OCI-LY1 (cell line): ENCODE data around the gene SASS6.

Source experiments
- H2AFZ ChIP-seq: fragments of 200-600 bp; sonication (generic), shearing (Covaris generic); 2 replicates; pipeline ENCODE4 v1.6.0; 2014; ENCODE audit warnings: antibody characterized with exemption, mild to moderate bottlenecking, low read length
- H3F3A ChIP-seq: fragments of 200-600 bp; sonication (generic), shearing (Covaris generic); 2 replicates; pipeline ENCODE4 v1.6.0; 2014; ENCODE audit warnings: mild to moderate bottlenecking, antibody characterized with exemption, low read length, moderate library complexity; ENCODE audit not compliant: insufficient read depth
- H3K27ac ChIP-seq: fragments of 200-600 bp; sonication (generic); 2 replicates; pipeline ENCODE4 v1.5.1; 2014; ENCODE audit warnings: low read length, mixed run types, mild to moderate bottlenecking, low read depth; ENCODE audit not compliant: poor library complexity, severe bottlenecking
- H3K27me3 ChIP-seq: fragments of 200-600 bp; sonication (generic); 2 replicates; pipeline ENCODE4 v1.6.0; 2014; ENCODE audit warnings: antibody characterized with exemption, mild to moderate bottlenecking, low read length, moderate library complexity; ENCODE audit not compliant: insufficient read depth
- H3K36me3 ChIP-seq: fragments of 200-600 bp; sonication (generic); 2 replicates; pipeline ENCODE4 v1.6.1; 2014; ENCODE audit warnings: mild to moderate bottlenecking, antibody characterized with exemption, low read length, moderate library complexity, mixed read lengths; ENCODE audit not compliant: insufficient read depth
- H3K4me1 ChIP-seq: fragments of 200-600 bp; sonication (generic); 2 replicates; pipeline ENCODE4 v1.5.1; 2014; ENCODE audit warnings: mild to moderate bottlenecking, low read length, moderate library complexity; ENCODE audit not compliant: insufficient read depth, severe bottlenecking
- H3K4me2 ChIP-seq: fragments of 200-600 bp; sonication (generic), shearing (Covaris generic); 2 replicates; pipeline ENCODE4 v1.6.1; 2014; ENCODE audit warnings: low read length
- H3K4me3 ChIP-seq: fragments of 200-600 bp; sonication (generic); 2 replicates; pipeline ENCODE4 v1.5.1; 2014; ENCODE audit warnings: low read length, low read depth, mild to moderate bottlenecking, mixed read lengths; ENCODE audit not compliant: poor library complexity, severe bottlenecking
- H3K79me2 ChIP-seq: fragments of 200-600 bp; shearing (Covaris generic); 2 replicates; pipeline ENCODE4 v1.6.1; 2016; ENCODE audit warnings: mixed run types, low read length, mixed read lengths; ENCODE audit not compliant: insufficient read depth
- H3K9ac ChIP-seq: fragments of 200-600 bp; sonication (generic), shearing (Covaris generic); 2 replicates; pipeline ENCODE4 v1.6.1; 2014; ENCODE audit warnings: mild to moderate bottlenecking, low read length, mixed read lengths
- H3K9me2 ChIP-seq: fragments of 200-600 bp; sonication (generic), shearing (Covaris generic); 2 replicates; pipeline ENCODE4 v1.6.1; 2014; ENCODE audit warnings: low read depth, mild to moderate bottlenecking, low read length, mixed read lengths
- H3K9me3 ChIP-seq: fragments of 200-600 bp; shearing (Covaris generic); 2 replicates; pipeline ENCODE4 v1.6.1; 2014; ENCODE audit warnings: low read length, mixed read lengths
- H4K20me1 ChIP-seq: fragments of 200-600 bp; sonication (generic), shearing (Covaris generic); 2 replicates; pipeline ENCODE4 v1.6.0; 2016; ENCODE audit warnings: mild to moderate bottlenecking, low read length; ENCODE audit not compliant: insufficient read depth
- EZH2 ChIP-seq: fragments of 200-600 bp; sonication (generic), shearing (Covaris generic); IDR thresholded peaks from 2 replicates; pipeline ENCODE4 v1.8.0; 2017; ENCODE audit warnings: borderline replicate concordance, mixed run types, mild to moderate bottlenecking, antibody characterized with exemption, low read length, moderate library complexity, mixed read lengths
- TF ChIP-seq, protein P1 (sequence below): fragments of 200-600 bp; sonication (generic), shearing (Covaris generic); IDR thresholded peaks from 2 replicates; pipeline ENCODE4 v1.5.1; 2017; ENCODE audit warnings: mild to moderate bottlenecking, antibody characterized with exemption, low read length, moderate library complexity, mixed read lengths

SASS6 gene

GRCh38 chr1:100127226-100127625 is 5.5 kb downstream of the SASS6 start:
- Histone ChIP-seq H3F3A (no peaks in the 10 kb centered on the region), H4K20me1 (no peaks in the 10 kb centered on the region), H3K27ac (no peak overlapping the region), H3K9me3 (no peaks in the 10 kb centered on the region), H3K9me2 (no peaks in the 10 kb centered on the region), H3K4me1 (peaks cover 25% of the 10 kb centered on the region), H3K36me3 (peaks cover 25% of the 10 kb centered on the region; the same call in 1 of the 2 replicates), H3K4me2 (no peak overlapping the region), H2AFZ (no peak overlapping the region), H3K4me3 (no peak overlapping the region), H3K79me2 (peaks cover 59% of the 10 kb centered on the region), H3K9ac (no peak overlapping the region), H3K27me3 (no peaks in the 10 kb centered on the region)
- TF ChIP-seq, protein P1, sequence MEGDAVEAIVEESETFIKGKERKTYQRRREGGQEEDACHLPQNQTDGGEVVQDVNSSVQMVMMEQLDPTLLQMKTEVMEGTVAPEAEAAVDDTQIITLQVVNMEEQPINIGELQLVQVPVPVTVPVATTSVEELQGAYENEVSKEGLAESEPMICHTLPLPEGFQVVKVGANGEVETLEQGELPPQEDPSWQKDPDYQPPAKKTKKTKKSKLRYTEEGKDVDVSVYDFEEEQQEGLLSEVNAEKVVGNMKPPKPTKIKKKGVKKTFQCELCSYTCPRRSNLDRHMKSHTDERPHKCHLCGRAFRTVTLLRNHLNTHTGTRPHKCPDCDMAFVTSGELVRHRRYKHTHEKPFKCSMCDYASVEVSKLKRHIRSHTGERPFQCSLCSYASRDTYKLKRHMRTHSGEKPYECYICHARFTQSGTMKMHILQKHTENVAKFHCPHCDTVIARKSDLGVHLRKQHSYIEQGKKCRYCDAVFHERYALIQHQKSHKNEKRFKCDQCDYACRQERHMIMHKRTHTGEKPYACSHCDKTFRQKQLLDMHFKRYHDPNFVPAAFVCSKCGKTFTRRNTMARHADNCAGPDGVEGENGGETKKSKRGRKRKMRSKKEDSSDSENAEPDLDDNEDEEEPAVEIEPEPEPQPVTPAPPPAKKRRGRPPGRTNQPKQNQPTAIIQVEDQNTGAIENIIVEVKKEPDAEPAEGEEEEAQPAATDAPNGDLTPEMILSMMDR, result no peak
- no peak for TF ChIP-seq EZH2

GRCh38 chr1:100122177-100122576 is 10.6 kb downstream of the SASS6 start:
- peaks cover 65% of the 10 kb centered on the region for H3K36me3 ChIP-seq

DNA sequence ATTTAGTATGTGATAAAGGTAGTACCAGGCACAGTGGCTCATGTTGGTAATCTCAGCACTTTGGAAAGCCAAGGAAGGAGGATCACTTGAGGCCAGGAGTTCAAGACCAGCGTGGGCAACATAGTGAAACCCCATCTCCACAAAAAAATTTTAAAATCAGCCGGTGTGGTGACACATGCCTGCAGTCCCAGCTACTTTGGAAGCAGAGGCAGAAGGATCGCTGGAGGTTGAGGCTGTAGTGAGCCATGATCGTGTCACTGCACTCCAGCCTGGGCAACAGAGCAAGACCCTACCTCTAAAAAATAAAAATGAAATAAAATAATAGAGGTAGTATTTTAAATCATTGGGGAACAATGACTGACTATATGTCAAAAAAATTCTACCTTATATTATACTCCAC is 17.2 kb downstream of the SASS6 start:
- Histone ChIP-seq H3K79me2 (no peaks in the 10 kb centered on the region), H3K9me2 (no peaks in the 10 kb centered on the region), H3K9ac (no peak overlapping the region), H3K9me3 (no peaks in the 10 kb centered on the region), H3K27me3 (no peaks in the 10 kb centered on the region), H3K4me2 (no peak overlapping the region), H3K4me3 (no peak overlapping the region), H2AFZ (no peak overlapping the region), H3K36me3 (peaks cover 66% of the 10 kb centered on the region), H3K27ac (no peak overlapping the region), H3F3A (no peaks in the 10 kb centered on the region), H4K20me1 (no peaks in the 10 kb centered on the region), H3K4me1 (no peaks in the 10 kb centered on the region)
- TF ChIP-seq, protein P1, result no peak
- no peak for TF ChIP-seq EZH2

More at GRCh38 chr1:100122177-100122576, 10.6 kb downstream of the SASS6 start:
- Histone ChIP-seq H3F3A (no peaks in the 10 kb centered on the region), H3K27me3 (no peaks in the 10 kb centered on the region), H3K79me2 (peaks cover 12% of the 10 kb centered on the region), H3K4me3 (no peak overlapping the region), H4K20me1 (no peaks in the 10 kb centered on the region), H3K9ac (no peak overlapping the region), H3K9me2 (no peaks in the 10 kb centered on the region), H2AFZ (no peak overlapping the region), H3K9me3 (no peaks in the 10 kb centered on the region), H3K4me1 (no peaks in the 10 kb centered on the region), H3K27ac (no peak overlapping the region), H3K4me2 (no peak overlapping the region)
- TF ChIP-seq, protein P1, result no peak
- TF ChIP-seq EZH2, result no peak
